Central memory CD4-positive, alpha-beta T cell (primary cell): ENCODE data around the gene MRPS14.
"Not testable (repeated sequence)": the region's sequence is repeated elsewhere in the genome, so short reads cannot be mapped to it uniquely, and the experiment has no call there.

Experiments
- DNase-seq: peaks from one replicate; pipeline ENCODE4 v3.0.0; 2022
- total RNA-seq, 3 experiments: gene quantifications; one replicate each; lab custom pipeline; 2026; lab: John Stamatoyannopoulos, UW

MRPS14 gene
- 14.1 to 33.2 (median 25.3) reads per million in 3 experiments for total RNA-seq

- DNase-seq, result peak; percentile 97
These were observed at the start of gene MRPS14 for GRCh38 chr1:175023043-175023921. MRPS14 (minus strand) TSS chr1:175023425; CDS start chr1:175023408, 17 bp downstream.

- DNase-seq, result no peak
These were observed 49.1 kb upstream of the MRPS14 start for GRCh38 chr1:175072099-175072951.

DNA sequence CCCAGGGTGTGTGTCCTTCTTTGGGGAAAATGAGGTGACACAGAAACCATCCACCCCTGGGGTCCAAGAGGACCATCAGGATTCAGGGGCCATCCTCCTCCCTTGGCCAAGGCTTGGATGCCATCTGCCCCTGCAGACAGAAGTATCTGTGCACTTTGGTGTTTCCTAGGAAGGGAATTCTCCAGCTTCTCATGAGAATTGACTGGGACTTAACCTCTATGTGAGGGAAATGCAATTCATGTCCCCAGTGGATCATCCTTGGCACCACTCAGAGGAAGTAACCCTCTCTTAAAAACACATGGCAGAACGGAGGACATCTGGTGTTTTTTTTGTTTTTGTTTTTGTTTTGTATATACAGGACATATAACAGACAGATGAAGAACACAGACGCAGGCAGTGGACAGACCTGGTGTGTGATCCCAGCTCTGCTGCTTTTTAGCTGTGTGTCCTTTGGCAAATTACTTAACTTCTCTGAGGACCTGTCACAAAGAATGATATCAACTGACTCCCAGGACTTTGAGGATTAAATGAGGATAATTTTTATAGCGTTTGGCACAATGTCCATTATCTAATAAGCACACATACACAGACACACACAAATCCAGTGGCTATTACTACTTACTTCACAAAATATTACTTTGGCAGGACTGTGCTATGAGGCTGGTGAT is 48.2 kb upstream of the MRPS14 start:
- no peak for DNase-seq

DNA sequence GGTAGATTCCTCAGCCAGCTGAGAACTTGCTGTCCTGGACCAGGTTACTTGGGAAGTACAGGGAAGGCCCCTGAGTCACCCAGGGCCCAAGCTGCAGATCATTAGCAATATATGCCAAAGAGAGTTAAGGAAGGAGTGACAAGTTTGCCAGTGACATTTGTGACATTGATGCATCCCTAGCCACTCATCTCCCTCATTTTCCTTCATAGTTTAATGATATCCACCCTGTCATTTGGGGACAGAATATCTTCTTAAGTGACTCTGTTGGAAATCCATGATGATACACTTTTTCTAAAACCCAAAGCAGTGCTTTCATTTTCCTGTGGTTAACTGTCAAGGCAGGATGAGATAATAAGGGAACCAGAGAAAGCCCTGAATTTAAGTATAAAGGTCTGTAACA is 47.6 kb upstream of the MRPS14 start:
- DNase-seq, result no peak

GRCh38 chr1:175067362-175068106 is 44.3 kb upstream of the MRPS14 start, which contains the start of gene TNN:
TNN (plus strand) TSS chr1:175067833; CDS start chr1:175077419, 9,586 bp downstream.
- no peak for DNase-seq

GRCh38 chr1:175062858-175063257 is 39.6 kb upstream of the MRPS14 start:
- DNase-seq, result no peak

DNA sequence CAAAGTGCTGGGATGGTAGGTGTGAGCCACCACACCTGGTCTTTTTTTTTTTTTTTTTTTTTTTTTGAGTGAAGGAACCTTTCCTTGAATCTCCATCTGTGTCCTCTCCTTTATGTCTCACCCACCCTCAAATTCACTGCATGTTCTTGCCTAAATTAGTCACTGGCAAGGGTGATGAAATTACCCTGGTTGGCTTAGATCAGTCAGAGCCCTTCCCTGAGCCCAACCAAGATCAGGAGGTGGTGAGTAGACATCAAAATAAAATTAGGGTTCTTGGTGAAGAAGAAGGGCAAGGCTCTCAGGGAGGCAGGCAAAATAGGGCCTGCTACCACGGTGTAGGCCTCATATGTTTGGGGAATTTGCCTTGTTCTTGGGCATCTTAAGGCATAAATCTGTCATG is 39.1 kb upstream of the MRPS14 start:
- no peak for DNase-seq

DNA sequence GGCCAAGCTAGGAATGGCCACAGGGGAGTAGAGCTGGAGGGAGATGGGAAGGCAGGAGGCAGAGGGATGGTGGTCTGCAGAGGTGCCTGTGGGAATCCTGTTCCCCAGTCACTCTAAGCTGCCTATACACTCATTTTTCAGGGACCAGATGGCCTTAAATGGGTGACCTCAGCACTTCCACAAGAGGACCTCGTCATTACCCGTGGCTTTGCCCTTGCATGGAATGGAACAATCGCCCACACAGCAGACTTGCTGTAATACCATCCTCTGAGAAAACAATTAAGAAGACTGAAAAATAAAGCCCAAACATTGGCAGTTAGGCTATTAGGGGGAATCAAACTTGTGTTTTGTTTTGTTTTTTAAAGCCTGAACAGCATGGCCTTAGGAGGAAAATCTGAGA is 31.5 kb upstream of the MRPS14 start:
- DNase-seq, result no peak

- no peak for DNase-seq
These were observed 27.8 kb upstream of the MRPS14 start for GRCh38 chr1:175050992-175051391.

- DNase-seq, result no peak
These were observed 22.3 kb upstream of the MRPS14 start for GRCh38 chr1:175045519-175045918.

- DNase-seq, result no peak
These were observed 21.9 kb upstream of the MRPS14 start for GRCh38 chr1:175045097-175045496.

DNA sequence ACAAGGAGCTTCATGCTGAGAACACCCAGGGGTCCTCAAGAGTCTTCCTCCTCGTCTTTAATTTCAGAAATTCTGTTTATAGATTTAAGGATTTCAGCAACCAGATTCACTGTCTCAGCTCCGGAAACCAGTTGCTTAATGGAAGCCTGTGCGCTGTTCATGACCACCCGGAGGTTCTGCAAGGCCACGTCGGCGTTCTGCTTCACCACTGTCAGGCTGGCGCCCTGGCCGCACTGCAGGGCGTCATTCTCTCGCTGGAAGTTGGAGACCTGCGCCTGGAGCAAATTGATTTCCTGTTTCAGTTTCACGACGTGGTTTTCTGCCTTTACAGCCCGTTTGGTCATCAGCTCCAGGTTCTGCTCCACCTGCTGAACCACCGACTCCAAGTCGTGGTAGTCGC is 21.4 kb upstream of the MRPS14 start:
- not testable (repeated sequence) for DNase-seq

DNA sequence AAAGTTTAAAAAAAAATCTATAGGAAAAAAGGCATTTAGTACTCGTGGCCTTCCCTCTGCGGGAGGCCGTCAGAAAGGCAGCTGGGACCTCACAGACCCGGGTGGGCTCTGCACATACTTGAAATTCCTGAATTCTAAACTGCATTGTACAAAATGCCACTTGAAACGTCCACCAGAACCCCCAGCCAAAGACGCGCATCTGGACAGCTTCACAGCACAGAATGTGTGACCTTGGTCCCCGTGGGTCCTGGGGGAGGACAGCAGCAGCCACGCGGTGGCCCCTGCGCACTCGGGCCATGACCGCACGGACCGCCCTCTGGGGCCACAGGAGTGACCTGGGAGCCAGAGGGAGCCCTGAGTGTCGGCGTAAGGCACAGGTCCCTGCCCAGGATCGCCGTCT is 20.6 kb upstream of the MRPS14 start:
- no peak for DNase-seq

DNA sequence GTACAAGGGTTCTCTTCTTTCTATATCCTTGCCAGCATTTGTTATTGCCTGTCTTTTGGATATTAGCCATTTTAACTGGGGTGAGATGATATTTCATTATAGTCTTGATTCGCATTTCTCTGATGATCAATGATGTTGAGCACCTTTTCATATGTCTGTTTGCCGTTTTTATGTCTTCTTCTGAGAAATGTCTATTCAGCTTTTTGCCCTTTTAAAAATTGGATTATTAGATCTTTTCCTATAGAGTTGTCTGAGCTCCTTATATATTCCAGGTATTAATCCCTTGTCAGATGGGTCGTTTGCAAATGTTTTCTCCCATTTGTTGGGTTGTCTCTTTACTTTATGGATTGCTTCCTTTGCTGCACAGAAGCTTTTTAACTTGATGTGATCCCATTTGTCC is 19.4 kb upstream of the MRPS14 start:
- DNase-seq, result no peak

DNA sequence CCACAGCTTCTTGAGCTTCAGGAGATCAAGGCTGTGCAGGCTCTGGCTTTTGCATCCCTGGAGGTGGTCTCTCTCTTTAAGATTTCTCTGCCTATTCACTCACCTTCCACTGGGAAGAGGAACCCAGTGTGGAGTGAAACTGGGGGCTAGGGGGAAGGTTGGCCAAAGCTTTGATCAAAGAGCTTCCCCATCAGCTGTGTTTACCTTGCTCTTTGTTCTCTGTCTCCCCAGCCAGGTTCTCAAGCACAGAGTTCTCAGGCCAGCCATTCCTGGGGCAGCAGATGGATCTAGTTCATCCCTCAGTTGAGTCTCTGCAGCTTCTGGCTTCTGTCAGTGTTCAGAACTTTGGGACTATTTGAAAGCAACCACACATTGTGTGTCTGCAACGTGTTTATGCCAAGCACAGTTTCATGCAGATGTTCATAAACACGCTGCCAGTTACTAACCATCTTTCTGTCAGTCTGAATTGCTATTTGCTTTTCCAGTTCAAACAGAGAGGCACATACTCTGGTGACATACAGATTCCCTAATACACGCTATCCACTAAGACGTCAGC is 17.2 kb upstream of the MRPS14 start:
- DNase-seq, result no peak

GRCh38 chr1:175037416-175037815 is 14.2 kb upstream of the MRPS14 start:
- DNase-seq, result no peak

GRCh38 chr1:175036476-175036875 is 13.3 kb upstream of the MRPS14 start:
- DNase-seq, result no peak

GRCh38 chr1:175035865-175036264 is 12.6 kb upstream of the MRPS14 start:
- no peak for DNase-seq

- DNase-seq, result no peak
These were observed 11.6 kb upstream of the MRPS14 start for GRCh38 chr1:175034775-175035174.

GRCh38 chr1:175033953-175034352 is 10.7 kb upstream of the MRPS14 start:
- DNase-seq, result no peak

DNA sequence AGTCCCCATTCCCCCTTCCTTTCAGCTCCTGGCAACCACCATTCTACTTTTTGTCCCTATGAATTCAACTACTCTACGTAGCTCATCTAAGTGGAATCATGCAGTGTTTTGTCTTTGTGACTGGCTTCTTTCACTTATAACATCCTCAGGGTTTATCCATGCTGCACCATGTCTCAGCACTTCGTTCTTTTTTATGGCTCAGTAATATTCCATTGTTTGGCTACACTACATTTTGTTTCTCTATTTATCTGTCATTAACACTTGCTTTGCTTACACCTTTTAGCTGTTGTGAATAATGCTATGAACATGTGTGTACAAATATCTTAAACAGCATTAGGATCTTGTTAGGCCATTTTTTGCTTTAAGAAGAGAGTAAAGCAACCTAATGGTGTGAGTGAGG is 1.5 kb upstream of the MRPS14 start:
- DNase-seq, result no peak

GRCh38 chr1:175023922-175024242 is 657 bp upstream of the MRPS14 start:
- not testable (repeated sequence) for DNase-seq
